Memory B cell (primary cell): ENCODE results near the gene SMG1.

Experiments
- ATAC-seq: fragments of 150-1000 bp; cut with Tn5 transposase; 2 replicates; pipeline ENCODE4 v1.10.0; 2021; ENCODE audit warnings: low read depth, mild to moderate bottlenecking, moderate library complexity
- DNase-seq, 2 donors: peaks; one replicate each; pipeline ENCODE4 v3.0.0; 2022; ENCODE audit warnings: low spot score in 2 of 2
- H3K27ac Mint-ChIP-seq: one replicate; pipeline ENCODE4 v1.8.0; 2022; ENCODE audit warnings: mild to moderate bottlenecking, moderate library complexity, mixed read lengths
- H3K27me3 Mint-ChIP-seq: one replicate; pipeline ENCODE4 v1.8.0; 2022; ENCODE audit warnings: mixed read lengths
- H3K36me3 Mint-ChIP-seq: one replicate; pipeline ENCODE4 v1.8.0; 2022; ENCODE audit warnings: mild to moderate bottlenecking, mixed read lengths
- H3K4me1 Mint-ChIP-seq: one replicate; pipeline ENCODE4 v1.8.0; 2022; ENCODE audit warnings: mixed read lengths
- H3K4me3 Mint-ChIP-seq: one replicate; pipeline ENCODE4 v1.8.0; 2022; ENCODE audit warnings: mild to moderate bottlenecking, moderate library complexity, mixed read lengths
- H3K9me3 Mint-ChIP-seq: one replicate; pipeline ENCODE4 v1.8.0; 2022; ENCODE audit warnings: mixed read lengths

SMG1 gene

DNA sequence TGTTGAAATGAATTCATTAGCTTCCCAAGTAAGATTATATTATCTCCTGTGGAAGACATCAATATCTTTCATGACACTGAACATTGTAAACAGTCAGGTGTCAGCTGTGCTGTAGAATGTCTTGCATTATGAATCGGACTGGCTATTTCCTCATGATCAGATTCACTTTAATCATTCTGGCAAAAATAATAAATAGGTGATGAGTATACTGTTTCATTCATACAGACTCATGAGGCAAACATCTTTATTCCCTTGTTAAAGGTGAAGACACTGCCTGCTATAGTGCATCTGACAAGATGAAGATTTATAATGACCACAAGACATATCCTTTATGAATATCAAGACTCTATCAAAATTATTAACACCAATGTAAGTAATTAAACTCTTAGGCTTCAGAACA is 73.6 kb downstream of the SMG1 start:
- peaks cover 34% of the 10 kb centered on the region for H3K36me3 Mint-ChIP-seq

DNA sequence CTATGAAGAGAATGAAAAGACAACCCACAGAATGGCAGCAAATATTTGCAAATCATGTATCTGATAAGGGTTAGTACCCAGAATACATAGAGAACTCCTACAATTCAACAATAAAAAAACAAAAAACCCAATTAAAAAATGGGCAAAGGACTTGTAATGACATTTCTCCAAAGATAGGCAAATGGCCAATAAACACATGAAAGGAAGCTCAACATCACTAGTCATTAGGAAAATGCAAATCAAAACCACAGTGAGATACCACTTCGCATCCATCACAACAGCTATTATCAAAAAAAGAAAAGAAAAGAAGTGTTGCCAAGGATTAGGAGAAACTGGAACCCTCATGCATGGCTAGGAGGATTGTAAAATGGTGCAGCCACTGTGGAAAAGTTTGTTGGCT is 79.8 kb downstream of the SMG1 start:
- peaks cover 33% of the 10 kb centered on the region for H3K36me3 Mint-ChIP-seq

More for the DNA sequence above, 73.6 kb downstream of the SMG1 start:
- no peaks in the 10 kb centered on the region for H3K9me3 Mint-ChIP-seq
- H3K27me3 Mint-ChIP-seq = no peaks in the 10 kb centered on the region
- no peak for ATAC-seq
- H3K4me1 Mint-ChIP-seq = peaks cover 8% of the 10 kb centered on the region
- H3K27ac Mint-ChIP-seq = peak overlapping the region; percentile 17
- no peak for DNase-seq
- H3K4me3 Mint-ChIP-seq = no peak overlapping the region

DNA sequence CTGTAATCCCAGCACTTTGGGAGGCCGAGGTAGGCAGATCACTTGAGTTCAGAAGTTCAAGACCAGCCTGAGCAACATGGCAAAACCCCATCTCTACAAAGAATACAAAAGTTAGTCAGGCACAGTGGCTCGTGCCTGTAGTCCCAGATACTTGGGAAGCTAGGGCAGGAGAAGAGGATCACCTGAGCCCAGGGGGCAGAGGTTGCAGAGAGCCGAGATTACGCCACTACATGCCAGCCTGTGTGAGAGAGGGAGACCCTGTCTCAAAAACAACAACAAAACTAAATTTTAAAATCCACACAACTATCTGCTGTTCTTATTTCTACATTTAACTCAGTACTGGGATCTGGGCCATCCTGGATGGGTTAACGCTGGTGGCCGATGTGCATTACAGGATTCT is 83.6 kb downstream of the SMG1 start:
- no peaks in the 10 kb centered on the region for H3K27me3 Mint-ChIP-seq
- DNase-seq (no peak), ATAC-seq (no peak)
- no peak overlapping the region for H3K27ac Mint-ChIP-seq
- peaks cover 42% of the 10 kb centered on the region for H3K36me3 Mint-ChIP-seq
- H3K9me3 Mint-ChIP-seq = no peaks in the 10 kb centered on the region
- H3K4me3 Mint-ChIP-seq = no peak overlapping the region
- no peaks in the 10 kb centered on the region for H3K4me1 Mint-ChIP-seq

More for the DNA sequence above, 79.8 kb downstream of the SMG1 start:
- DNase-seq = no peak
- Mint-ChIP-seq H3K27me3 (no peaks in the 10 kb centered on the region), H3K27ac (peak overlapping the region; percentile 19), H3K9me3 (no peaks in the 10 kb centered on the region), H3K4me3 (no peak overlapping the region), H3K4me1 (no peaks in the 10 kb centered on the region)
- no peak for ATAC-seq

DNA sequence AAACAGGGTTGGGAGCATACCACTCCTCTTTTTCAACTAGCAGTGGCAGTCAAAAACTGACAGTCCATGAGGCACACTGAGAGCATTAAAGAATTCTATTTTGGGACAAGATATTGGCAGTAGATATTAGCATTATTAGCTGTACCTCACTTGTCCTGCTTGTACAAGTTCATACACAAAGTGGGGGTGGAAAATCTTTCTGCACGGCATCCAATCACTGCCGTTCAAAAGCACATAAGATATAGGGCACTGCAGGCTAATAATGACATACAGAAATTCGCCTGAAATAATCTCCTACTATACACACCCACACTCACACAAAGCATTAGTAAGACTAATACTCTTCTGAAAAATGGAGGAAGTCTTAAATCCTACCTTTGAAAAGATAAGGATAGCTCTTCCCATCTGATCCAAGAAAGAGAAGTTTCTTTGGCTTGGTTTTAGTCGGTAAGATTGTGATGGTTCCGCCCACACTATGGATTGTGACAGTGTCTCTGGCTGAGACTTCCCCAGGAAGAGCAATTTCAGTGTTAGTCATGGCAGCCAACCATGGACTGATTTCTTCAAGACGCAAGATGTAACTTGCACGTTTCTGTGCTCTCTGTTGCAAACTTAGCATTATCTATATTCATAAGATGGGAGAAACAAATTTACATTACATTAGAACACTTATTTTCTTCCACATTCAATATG is 84.2 kb downstream of the SMG1 start:
- DNase-seq (no peak), ATAC-seq (no peak)
- Mint-ChIP-seq H3K4me3 (no peak overlapping the region), H3K27ac (peak overlapping the region; percentile 35), H3K27me3 (no peaks in the 10 kb centered on the region), H3K4me1 (no peaks in the 10 kb centered on the region), H3K9me3 (no peaks in the 10 kb centered on the region), H3K36me3 (peaks cover 42% of the 10 kb centered on the region)

DNA sequence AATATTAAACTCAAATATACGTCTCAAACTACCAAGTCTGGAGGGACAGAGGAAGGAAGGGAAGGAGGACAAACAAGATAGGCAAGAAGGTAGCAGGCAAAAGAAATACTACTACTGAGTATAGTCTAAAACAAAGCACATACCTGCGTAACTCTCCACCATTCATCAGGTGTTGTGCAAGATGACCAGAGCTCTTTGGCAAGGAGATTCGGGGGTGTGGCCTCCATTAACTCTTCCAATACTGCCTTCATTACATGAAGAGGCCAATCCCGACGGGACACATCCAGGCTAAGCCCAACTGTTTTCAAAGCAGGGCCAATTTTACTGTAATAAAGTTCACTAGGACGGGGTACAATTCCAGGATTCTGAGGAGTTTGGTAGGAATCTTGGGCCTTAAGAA is 86.7 kb downstream of the SMG1 start:
- no peaks in the 10 kb centered on the region for H3K9me3 Mint-ChIP-seq
- no peak overlapping the region for H3K4me3 Mint-ChIP-seq
- peaks cover 47% of the 10 kb centered on the region for H3K36me3 Mint-ChIP-seq
- no peak for DNase-seq
- no peak for ATAC-seq
- H3K4me1 Mint-ChIP-seq = no peaks in the 10 kb centered on the region
- no peaks in the 10 kb centered on the region for H3K27me3 Mint-ChIP-seq
- H3K27ac Mint-ChIP-seq = peak overlapping the region; percentile 45

DNA sequence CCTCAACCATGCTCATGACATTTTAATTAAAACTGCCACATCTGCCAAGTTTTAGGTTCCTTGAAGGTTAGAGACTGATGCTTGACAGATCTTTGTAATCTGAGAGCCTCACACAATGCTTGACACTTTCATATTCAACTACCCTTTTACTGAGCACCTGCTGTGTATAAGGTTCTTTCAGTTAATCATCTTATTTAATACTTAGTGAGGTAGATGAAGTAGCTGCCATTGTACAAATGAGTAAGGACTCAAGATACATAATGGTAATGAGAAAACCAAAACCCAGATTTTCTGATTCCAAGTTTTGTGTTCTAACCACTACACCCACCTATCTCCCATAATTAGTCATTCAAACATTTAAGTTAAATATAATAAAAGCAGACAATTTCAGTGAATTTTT is 89.5 kb downstream of the SMG1 start:
- ATAC-seq (no peak), DNase-seq (no peak)
- Mint-ChIP-seq H3K4me3 (no peak overlapping the region), H3K4me1 (no peaks in the 10 kb centered on the region), H3K27ac (no peak overlapping the region), H3K36me3 (peaks cover 45% of the 10 kb centered on the region), H3K27me3 (no peaks in the 10 kb centered on the region), H3K9me3 (no peaks in the 10 kb centered on the region)

DNA sequence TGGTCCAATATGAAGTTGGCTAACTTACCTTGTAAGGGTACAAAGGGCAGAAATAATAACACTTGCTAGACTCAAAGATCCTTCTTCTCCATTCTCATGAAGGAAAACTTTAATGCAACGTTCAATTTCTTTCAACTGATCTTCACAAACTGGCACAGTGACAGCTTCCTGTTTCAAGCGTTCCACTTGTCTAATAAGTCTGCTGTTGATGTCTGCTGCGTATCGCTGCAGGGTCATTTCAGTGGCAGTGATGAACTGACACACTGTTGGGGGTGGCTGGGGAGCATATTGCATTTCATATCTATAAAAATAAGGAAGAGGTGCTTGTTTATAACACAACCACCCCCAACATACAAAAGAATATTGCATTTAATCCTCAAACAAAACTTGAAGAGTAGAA is 91.3 kb downstream of the SMG1 start:
- no peak overlapping the region for H3K27ac Mint-ChIP-seq
- H3K36me3 Mint-ChIP-seq = peaks cover 45% of the 10 kb centered on the region
- no peak for ATAC-seq

DNA sequence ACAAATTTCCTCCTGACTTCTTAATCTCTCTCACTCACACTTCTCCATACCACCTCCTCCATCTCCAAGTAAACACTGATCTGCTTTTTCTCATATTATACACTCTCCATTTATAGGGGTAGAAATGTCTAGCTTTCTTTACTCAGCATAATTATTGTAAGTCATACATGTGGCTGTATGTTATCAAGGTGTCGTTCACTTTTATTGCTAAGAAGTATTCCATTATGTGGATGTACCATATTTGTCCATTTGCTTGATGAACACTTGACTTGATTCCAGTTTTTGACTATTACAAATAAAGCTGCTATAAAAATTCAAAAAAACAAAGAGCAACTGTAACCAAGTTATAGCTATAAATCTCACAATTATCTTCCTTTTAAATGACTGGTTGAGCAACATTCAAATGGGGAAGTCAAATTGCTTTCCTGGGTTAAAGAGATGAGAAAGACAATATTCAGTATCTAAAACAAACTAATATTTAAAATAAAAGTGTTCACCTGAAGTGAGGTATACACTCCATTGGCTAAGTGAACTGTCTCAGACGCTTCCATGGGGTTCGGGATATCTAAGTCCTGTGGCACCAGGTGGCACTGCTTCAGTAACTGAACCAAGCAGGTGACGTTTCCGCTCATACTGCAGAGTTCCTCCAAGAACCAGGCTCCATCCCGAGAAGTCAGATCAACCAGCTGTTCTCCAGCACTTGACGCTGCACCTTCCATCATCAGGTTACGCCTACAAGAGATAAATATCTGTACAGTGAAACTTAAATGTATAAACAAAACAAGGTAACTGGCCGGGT is 92.3 kb downstream of the SMG1 start:
- Mint-ChIP-seq H3K36me3 (peaks cover 42% of the 10 kb centered on the region), H3K4me1 (no peaks in the 10 kb centered on the region), H3K4me3 (no peak overlapping the region), H3K27me3 (no peaks in the 10 kb centered on the region), H3K9me3 (no peaks in the 10 kb centered on the region), H3K27ac (no peak overlapping the region)
- DNase-seq (no peak), ATAC-seq (no peak)

More for the DNA sequence above, 91.3 kb downstream of the SMG1 start:
- H3K4me1 Mint-ChIP-seq = no peaks in the 10 kb centered on the region
- no peaks in the 10 kb centered on the region for H3K27me3 Mint-ChIP-seq
- H3K9me3 Mint-ChIP-seq = no peaks in the 10 kb centered on the region
- no peak overlapping the region for H3K4me3 Mint-ChIP-seq
- no peak for DNase-seq

DNA sequence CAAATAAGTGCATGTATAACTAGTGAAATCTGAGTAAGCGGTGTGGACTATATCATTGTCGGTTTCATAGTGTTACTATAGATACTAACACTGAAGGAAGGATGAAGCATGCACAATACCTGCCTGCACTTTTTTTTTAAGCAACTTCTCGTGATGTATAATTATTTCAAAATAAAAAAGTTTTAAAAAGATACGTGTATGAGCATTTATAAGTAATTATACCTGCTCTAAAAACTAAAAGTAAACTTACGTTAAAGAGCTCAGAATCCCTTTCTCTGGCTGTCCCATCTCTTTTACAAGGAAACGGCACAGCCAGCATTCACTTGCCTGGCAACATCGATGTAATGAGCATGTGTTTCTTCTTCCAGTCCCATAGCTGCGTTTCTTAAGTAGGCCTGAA is 93.6 kb downstream of the SMG1 start:
- H3K36me3 Mint-ChIP-seq = peaks cover 46% of the 10 kb centered on the region
- no peak for ATAC-seq
- no peak overlapping the region for H3K4me3 Mint-ChIP-seq
- no peak for DNase-seq
- H3K9me3 Mint-ChIP-seq = no peaks in the 10 kb centered on the region
- H3K27ac Mint-ChIP-seq = no peak overlapping the region
- no peaks in the 10 kb centered on the region for H3K4me1 Mint-ChIP-seq
- no peaks in the 10 kb centered on the region for H3K27me3 Mint-ChIP-seq

DNA sequence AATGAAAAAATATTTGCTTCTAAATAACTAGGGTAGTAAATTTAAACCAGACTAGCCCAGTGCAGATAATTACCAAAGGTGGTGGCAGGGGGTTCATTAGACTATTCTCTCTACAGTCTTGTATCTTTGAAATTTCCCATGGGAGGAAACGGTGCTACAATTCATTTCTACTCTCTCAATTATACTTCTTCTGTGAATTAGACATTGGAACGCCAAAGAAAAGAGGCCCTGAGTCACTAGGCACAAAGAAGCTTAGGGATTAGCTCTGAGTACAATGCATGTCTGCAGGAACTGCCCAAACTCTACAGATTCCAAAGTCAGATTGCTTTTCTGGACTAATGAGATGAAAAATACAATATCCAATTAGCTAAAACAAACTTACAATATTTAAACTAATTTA is 94.2 kb downstream of the SMG1 start:
- peaks cover 42% of the 10 kb centered on the region for H3K36me3 Mint-ChIP-seq

DNA sequence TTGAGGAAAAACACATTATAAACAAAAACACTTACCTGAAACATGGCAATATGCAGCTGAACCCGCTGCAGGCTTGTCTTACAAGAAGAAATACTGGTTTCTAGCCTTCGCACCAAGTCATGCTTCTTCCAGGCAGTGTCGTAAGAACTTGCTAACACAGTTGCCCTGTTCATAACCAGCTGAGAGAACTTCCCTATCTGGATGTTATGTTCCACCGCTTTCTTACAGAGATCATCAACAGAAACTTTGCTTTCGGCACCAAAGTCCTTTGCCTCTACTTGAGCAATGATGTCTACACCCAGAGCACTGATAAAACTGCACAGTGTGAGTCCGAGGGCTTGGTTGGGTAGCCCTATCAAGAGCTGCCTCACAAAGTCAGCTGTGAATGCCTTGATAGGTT is 97.0 kb downstream of the SMG1 start:
- H3K4me1 Mint-ChIP-seq = no peaks in the 10 kb centered on the region
- no peaks in the 10 kb centered on the region for H3K27me3 Mint-ChIP-seq
- H3K4me3 Mint-ChIP-seq = no peak overlapping the region
- peaks cover 24% of the 10 kb centered on the region for H3K36me3 Mint-ChIP-seq
- no peak overlapping the region for H3K27ac Mint-ChIP-seq
- no peak for DNase-seq
- H3K9me3 Mint-ChIP-seq = no peaks in the 10 kb centered on the region
- no peak for ATAC-seq

More for the DNA sequence above, 94.2 kb downstream of the SMG1 start:
- H3K4me3 Mint-ChIP-seq = no peak overlapping the region
- ATAC-seq (no peak), DNase-seq (no peak)
- no peak overlapping the region for H3K27ac Mint-ChIP-seq
- no peaks in the 10 kb centered on the region for H3K4me1 Mint-ChIP-seq
- H3K9me3 Mint-ChIP-seq = no peaks in the 10 kb centered on the region
- no peaks in the 10 kb centered on the region for H3K27me3 Mint-ChIP-seq

DNA sequence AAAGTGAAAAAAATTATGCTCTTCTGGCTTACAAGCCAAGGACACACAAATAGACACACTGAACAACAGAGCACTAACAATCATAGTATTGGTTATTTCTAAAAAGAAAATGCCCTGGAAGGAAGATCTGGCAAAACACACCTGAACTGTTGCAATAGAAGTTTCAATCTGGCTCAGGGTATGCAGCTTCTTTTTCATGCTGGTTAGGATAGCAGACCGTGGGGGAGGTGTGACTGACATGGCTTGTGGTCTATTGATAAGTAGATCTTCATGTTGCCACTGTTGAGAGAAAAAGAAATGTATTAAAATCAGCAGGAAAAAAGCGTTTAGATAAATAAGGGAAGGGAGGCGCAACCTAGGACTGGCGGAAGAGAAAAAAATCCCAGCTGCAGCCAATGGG is 98.3 kb downstream of the SMG1 start:
- H3K27me3 Mint-ChIP-seq = no peaks in the 10 kb centered on the region
- no peaks in the 10 kb centered on the region for H3K4me1 Mint-ChIP-seq
- no peak overlapping the region for H3K27ac Mint-ChIP-seq
- peaks cover 19% of the 10 kb centered on the region for H3K36me3 Mint-ChIP-seq
- no peaks in the 10 kb centered on the region for H3K9me3 Mint-ChIP-seq
- ATAC-seq = no peak
- no peak overlapping the region for H3K4me3 Mint-ChIP-seq
- no peak for DNase-seq

DNA sequence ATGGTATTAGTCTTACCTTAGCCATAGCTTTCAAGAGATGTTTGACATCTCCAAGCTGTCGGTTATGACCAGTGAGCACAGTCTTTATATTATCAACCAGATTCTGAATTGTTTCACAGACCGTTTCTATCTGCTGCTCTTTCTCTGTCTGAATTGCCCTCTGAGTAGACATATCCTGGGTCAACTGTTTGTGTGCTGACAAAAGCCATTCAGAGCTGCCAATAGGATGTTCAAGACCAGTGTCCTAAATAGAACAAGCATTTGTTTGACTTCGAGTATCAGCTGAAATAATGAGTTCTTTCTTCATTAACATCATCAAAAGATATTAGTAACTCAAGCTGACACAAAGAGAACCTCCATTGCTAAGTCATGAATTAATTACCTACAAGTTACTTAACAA is 109.9 kb downstream of the SMG1 start:
- ATAC-seq (no peak), DNase-seq (no peak)
- Mint-ChIP-seq H3K4me3 (no peak overlapping the region), H3K4me1 (peaks cover 2% of the 10 kb centered on the region), H3K9me3 (no peaks in the 10 kb centered on the region), H3K27ac (no peak overlapping the region), H3K36me3 (peaks cover 26% of the 10 kb centered on the region), H3K27me3 (no peaks in the 10 kb centered on the region)

DNA sequence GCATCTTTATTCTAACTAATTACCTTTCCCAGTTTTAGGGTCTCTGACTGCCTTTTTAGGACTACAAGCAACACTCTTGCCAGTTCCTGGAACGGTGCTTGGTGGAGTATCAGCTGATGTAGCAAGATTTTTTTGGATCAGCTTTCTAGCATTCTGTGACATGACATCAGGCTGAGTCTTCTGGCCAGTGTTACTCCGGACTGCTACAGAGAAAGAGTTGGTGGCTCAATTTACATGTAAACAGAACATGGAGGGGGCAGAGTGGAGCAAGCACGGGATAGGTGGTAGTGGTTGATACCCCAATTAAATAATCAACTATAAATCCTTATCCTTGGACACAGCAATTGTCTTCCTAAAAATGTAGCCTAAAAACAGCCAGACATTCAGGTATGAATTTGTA is 114.3 kb downstream of the SMG1 start:
- Mint-ChIP-seq H3K36me3 (peaks cover 41% of the 10 kb centered on the region), H3K27me3 (no peaks in the 10 kb centered on the region), H3K9me3 (no peaks in the 10 kb centered on the region), H3K27ac (no peak overlapping the region), H3K4me1 (no peaks in the 10 kb centered on the region), H3K4me3 (no peak overlapping the region)
- no peak for DNase-seq
- no peak for ATAC-seq

DNA sequence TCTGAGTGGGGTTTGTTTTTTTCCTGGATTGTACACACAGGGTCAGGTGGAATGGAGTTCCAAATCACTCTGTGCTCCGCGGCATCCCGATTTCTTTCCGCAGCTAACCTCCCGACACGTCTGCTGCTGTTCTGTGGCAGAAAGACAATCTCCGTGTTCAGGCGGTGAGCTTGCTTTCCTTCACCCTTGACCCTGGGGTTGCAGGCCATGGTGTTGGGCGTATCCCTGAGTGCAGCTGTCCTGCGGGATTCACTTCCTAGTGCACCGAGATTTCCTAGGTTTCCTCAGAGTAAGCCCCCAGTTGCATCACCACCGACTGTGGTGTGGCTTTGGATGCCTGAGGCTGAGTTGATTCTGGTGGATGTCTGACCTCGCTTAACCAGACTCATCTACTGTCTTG is 117.0 kb downstream of the SMG1 start:
- Mint-ChIP-seq H3K4me3 (no peak overlapping the region), H3K36me3 (peaks cover 33% of the 10 kb centered on the region), H3K27me3 (no peaks in the 10 kb centered on the region), H3K27ac (no peak overlapping the region), H3K9me3 (no peaks in the 10 kb centered on the region), H3K4me1 (peaks cover under 1% of the 10 kb centered on the region)
- DNase-seq = no peak
- no peak for ATAC-seq
